Astrocyte of the cerebellum (primary cell): ENCODE results near the gene LRP5.

Source experiments
- DNase-seq: peaks from one replicate; pipeline ENCODE4 v3.0.0-alpha.2; 2011; ENCODE audit warnings: low read depth
- H3K4me3 ChIP-seq: 2 replicates; pipeline ENCODE4 v1.5.1; 2011; ENCODE audit warnings: mild to moderate bottlenecking, low read depth, low read length, moderate library complexity
- in situ Hi-C: cut with HindIII; loops from 2 replicates; pipeline ENCODE4 v1.10.0; 2017; ENCODE audit warnings: low sequenced_read_pairs
- TF ChIP-seq, protein P1 (sequence below): IDR thresholded peaks from 2 replicates; pipeline ENCODE4 v1.5.1; 2012; ENCODE audit warnings: low read length, low read depth, moderate library complexity, mild to moderate bottlenecking; ENCODE audit errors: missing control alignments

Gene LRP5

DNA sequence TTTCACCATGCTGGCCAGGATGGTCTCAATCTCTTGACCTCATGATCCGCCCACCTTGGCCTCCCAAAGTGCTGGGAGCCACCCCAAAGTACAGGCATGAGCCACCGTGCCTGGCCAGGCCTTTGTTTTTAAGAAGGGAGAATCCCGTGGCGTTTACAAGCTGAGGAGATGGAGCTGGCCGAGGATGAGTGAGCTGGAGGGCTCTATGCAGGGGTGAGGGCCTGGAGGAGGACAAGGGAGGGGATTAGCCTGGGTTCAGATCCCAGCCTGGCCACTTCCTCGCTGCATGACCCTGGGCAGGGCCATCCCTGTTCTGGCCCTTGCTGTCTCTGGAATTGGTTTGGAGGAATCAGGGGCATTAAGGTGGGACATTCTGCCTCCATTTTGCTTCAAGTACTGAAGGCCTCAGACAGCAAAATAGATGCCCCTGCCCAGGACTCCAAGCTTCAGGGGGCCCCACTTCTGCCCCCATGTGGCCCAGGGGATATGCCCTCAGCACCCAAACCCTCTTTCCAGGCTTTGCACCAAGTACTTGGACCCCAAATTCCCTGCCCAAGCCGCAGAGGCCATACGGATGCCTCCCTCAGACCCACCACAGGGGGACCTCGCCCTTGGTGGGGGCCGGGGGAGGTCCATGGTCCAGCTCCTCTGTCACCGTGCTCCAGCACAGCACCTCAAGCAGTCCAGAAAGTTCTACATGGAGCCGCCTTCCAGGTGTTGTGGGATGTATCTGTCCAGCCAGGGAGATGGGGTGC lies 12.1 kb upstream of the LRP5 start:
- in situ Hi-C loops, result loop anchor here (5.0 kb wide), 1 partner anchor 88 kb away; the partner anchor contains the start of gene KMT5B
- H3K4me3 ChIP-seq, result no peak overlapping the region
- TF ChIP-seq, protein P1, sequence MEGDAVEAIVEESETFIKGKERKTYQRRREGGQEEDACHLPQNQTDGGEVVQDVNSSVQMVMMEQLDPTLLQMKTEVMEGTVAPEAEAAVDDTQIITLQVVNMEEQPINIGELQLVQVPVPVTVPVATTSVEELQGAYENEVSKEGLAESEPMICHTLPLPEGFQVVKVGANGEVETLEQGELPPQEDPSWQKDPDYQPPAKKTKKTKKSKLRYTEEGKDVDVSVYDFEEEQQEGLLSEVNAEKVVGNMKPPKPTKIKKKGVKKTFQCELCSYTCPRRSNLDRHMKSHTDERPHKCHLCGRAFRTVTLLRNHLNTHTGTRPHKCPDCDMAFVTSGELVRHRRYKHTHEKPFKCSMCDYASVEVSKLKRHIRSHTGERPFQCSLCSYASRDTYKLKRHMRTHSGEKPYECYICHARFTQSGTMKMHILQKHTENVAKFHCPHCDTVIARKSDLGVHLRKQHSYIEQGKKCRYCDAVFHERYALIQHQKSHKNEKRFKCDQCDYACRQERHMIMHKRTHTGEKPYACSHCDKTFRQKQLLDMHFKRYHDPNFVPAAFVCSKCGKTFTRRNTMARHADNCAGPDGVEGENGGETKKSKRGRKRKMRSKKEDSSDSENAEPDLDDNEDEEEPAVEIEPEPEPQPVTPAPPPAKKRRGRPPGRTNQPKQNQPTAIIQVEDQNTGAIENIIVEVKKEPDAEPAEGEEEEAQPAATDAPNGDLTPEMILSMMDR, result no peak
- no peak for DNase-seq

DNA sequence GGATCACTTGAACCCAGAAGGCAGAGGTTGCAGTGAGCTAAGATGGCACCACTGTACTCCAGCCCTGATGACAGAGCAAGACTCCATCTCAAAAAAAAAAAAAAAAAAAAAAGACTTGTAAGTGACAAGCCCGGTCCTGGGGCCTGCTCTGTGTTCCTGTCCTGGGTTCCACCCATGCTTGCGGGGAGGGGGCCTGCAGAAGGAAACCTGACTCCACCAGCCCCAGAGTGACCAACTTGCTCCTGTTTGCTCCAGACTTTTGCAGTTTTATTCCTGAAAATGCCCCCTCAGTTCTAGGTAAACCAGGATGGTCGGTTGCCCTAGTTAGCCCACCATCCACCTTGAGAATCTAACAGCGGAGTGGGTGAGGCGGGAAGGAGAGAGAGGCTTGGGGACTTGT lies 10.1 kb upstream of the LRP5 start:
- in situ Hi-C loops, result loop anchor here (5.0 kb wide), 1 partner anchor 90 kb away; the partner anchor contains the start of gene KMT5B

DNA sequence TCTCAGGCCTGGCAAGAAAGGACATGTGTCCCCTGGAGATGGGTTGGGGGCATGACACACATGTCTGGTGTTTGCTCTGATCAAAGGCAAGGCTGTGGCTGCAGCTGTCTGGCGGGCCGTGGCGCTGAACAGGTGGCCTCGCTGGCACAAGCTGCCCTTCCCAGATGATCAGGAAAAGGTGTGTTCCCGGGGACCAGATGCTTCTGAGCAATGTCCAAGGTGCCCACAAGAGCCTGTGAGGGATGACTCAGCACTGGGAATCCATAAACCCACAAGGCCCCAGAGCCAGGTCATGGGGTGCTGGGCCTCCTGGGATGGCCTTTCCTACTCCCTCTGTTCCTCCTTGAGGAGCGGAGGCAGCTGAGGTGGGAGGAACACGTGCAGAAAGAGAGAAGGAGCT lies 9.7 kb upstream of the LRP5 start:
- DNase-seq, result no peak
- in situ Hi-C loops, result loop anchor here (5.0 kb wide), 1 partner anchor 90 kb away; the partner anchor contains the start of gene KMT5B
- no peak overlapping the region for H3K4me3 ChIP-seq
- TF ChIP-seq, protein P1, result no peak

More for the DNA sequence above, 10.1 kb upstream of the LRP5 start:
- H3K4me3 ChIP-seq, result no peak overlapping the region
- TF ChIP-seq, protein P1, result no peak
- DNase-seq, result no peak

DNA sequence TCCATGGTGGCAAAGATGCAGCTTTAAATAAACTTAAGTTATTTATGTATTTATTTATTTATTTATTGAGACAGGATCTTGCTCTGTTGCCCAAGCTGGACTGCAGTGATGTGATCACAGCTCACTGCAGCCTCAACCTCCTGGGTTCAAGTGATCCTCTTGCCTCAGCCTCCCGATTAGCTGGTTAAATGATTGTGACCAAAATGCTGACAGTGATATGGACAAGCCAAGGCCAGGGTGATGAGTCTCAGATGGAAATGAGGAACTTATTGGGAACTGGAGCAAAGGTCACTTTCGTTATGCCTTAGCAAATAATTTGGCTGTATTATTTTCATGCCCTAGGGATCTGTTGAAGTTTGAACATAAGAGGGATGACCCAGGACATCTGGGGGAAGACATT lies 9.3 kb upstream of the LRP5 start:
- in situ Hi-C loops, result loop anchor here (5.0 kb wide), 1 partner anchor 91 kb away; the partner anchor contains the start of gene KMT5B
- DNase-seq, result no peak
- H3K4me3 ChIP-seq, result no peak overlapping the region
- TF ChIP-seq, protein P1, result no peak

DNA sequence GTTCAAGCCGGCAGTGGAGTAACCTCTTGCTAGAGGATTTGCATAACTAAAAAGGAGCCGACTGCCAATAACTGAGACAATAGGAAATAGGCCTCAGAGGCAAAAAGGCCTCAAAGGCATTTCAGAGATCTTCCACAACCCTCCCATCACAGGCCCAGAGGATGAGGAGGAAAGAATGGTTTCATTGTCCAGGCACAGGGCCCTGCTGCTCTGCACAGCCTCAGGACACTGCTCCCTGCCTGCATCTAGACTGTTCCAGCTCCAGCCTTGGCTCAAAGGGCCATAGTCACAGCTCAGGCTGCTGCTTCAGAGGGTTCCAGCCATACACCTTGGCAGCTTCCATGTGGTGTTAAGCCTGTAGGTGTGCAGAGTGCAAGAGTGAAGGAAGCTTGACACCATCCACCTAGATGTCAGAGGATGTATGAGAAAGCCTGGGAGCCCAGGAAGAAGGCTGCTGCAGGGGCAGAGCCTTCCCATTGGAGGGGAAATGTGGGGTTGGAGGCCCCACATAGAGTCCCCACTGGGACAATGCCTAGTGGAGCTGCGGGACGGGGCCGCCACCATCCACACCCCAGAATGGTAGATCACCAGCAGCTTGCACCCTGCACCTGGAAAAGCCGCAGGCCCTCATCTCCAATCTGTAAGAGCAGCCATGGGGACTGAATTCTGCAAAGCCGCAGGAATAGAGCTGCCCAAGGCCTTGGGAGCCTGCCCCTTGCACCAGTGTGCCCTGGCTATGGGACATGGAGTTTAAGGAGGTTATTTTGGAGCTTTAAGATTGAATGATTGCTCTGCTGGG lies 8.2 kb upstream of the LRP5 start:
- no peak overlapping the region for H3K4me3 ChIP-seq
- in situ Hi-C loops, result loop anchor here (5.0 kb wide), 1 partner anchor 92 kb away; the partner anchor contains the start of gene KMT5B
- DNase-seq, result no peak
- TF ChIP-seq, protein P1, result no peak

DNA sequence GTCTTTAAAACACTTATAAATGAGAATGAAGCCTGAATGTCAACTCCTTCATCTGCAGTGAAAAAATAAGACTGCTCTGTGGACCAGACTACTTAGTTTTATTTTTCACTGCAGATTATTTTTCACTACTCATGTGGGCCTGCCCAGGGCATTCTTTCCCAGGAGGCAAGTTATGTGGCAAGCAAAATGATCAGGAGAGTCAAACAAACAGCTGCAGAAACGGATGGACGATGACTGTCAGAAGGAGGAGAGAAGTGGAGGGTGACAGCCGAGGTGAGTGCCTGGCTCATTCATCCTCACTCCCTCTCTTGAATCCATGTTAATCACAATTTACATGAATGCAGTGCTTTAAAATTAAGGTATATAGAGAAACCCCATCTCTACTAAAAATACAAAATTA lies 5.8 kb upstream of the LRP5 start:
- no peak overlapping the region for H3K4me3 ChIP-seq
- TF ChIP-seq, protein P1, result no peak
- in situ Hi-C loops, result no loop called here
- DNase-seq, result no peak
